Liver (tissue), 9 donors: Measurements from ENCODE around the gene H1-8. TPM values are rescaled to one million over a fixed set of nuclear protein-coding genes. Genes with fewer than 3 reads are reported as not detected.

ENCODE experiments used
- DNase-seq: peaks from one replicate; pipeline ENCODE4 v3.0.0-alpha.2; 2017; ENCODE audit warnings: low spot score
- H3K27ac ChIP-seq, 2 donors: one replicate each; pipeline ENCODE4 v1.7.0; 2013; ENCODE audit warnings: inconsistent platforms in 2 of 2, low read length in 2 of 2, control low read depth in 1 of 2, low read depth in 1 of 2, mild to moderate bottlenecking in 1 of 2
- H3K27me3 ChIP-seq, 4 donors: one replicate each; pipeline versions ENCODE4 v1.6.1 to v1.7.0; 2013; ENCODE audit warnings: low read length in 3 of 4, inconsistent platforms in 1 of 4, mild to moderate bottlenecking in 1 of 4, moderate library complexity in 1 of 4; ENCODE audit not compliant: control insufficient read depth in 4 of 4, insufficient read depth in 4 of 4
- H3K36me3 ChIP-seq, 4 donors: one replicate each; pipeline versions ENCODE4 v1.6.1 to v1.7.0; 2013; ENCODE audit warnings: low read length in 3 of 4, mild to moderate bottlenecking in 3 of 4, low read depth in 1 of 4, moderate library complexity in 1 of 4; ENCODE audit not compliant: control insufficient read depth in 4 of 4, insufficient read depth in 3 of 4
- H3K4me1 ChIP-seq, 4 donors: one replicate each; pipeline versions ENCODE4 v1.6.1 to v1.7.0; 2013; ENCODE audit warnings: low read length in 3 of 4, mild to moderate bottlenecking in 3 of 4, moderate library complexity in 1 of 4; ENCODE audit not compliant: control insufficient read depth in 4 of 4, insufficient read depth in 4 of 4
- H3K4me3 ChIP-seq, 3 donors: one replicate each; pipeline versions ENCODE4 v1.6.1 to v1.7.0; 2013; ENCODE audit warnings: low read length in 3 of 3, control low read depth in 1 of 3, low read depth in 1 of 3, mild to moderate bottlenecking in 1 of 3
- H3K9ac ChIP-seq, 2 donors: one replicate each; pipeline ENCODE4 v1.7.0; 2013; ENCODE audit warnings: low read length in 2 of 2, mild to moderate bottlenecking in 2 of 2, moderate library complexity in 2 of 2, control low read depth in 1 of 2, low read depth in 1 of 2
- H3K9me3 ChIP-seq, 4 donors: one replicate each; pipeline versions ENCODE4 v1.6.1 to v1.7.0; 2013; ENCODE audit warnings: low read length in 3 of 4; ENCODE audit not compliant: control insufficient read depth in 4 of 4
- CTCF ChIP-seq: fragments of 150-350 bp; IDR thresholded peaks from 2 replicates; pipeline ENCODE4 v1.5.1; 2017; ENCODE audit warnings: improper control_type of control experiment, low read depth, low read length; ENCODE audit not compliant: missing input control
- EGR1 ChIP-seq, 2 donors: IDR thresholded peaks; 2 replicates each; pipeline ENCODE4 v1.6.1; 2016 to 2018; ENCODE audit warnings: antibody characterized with exemption in 2 of 2, low read depth in 2 of 2
- FOXA1 ChIP-seq: IDR thresholded peaks from 2 replicates; pipeline ENCODE4 v1.6.1; 2016; ENCODE audit warnings: antibody characterized with exemption
- FOXA2 ChIP-seq: IDR thresholded peaks from 2 replicates; pipeline ENCODE4 v1.6.1; 2016; ENCODE audit warnings: antibody characterized with exemption
- GABPA ChIP-seq, 2 donors: IDR thresholded peaks in 1 of 2; conservative IDR thresholded peaks in 1 of 2; 2 replicates each; pipeline ENCODE4 v1.6.1; 2016; ENCODE audit warnings: antibody characterized with exemption in 2 of 2, mild to moderate bottlenecking in 1 of 2, moderate library complexity in 1 of 2
- HNF4A ChIP-seq, 2 donors: conservative IDR thresholded peaks; 2 replicates each; pipeline ENCODE4 v1.6.1; 2016; ENCODE audit warnings: antibody characterized with exemption in 2 of 2, mild to moderate bottlenecking in 2 of 2
- HNF4G ChIP-seq: IDR thresholded peaks from 2 replicates; pipeline ENCODE4 v1.6.1; 2016; ENCODE audit warnings: antibody characterized with exemption
- JUND ChIP-seq, 2 donors: IDR thresholded peaks; 2 replicates each; pipeline ENCODE4 v1.6.1; 2016; ENCODE audit warnings: antibody characterized with exemption in 2 of 2
- NR2F2 ChIP-seq: IDR thresholded peaks from 2 replicates; pipeline ENCODE4 v1.6.1; 2016; ENCODE audit warnings: antibody characterized with exemption
- RAD21 ChIP-seq, 2 donors: IDR thresholded peaks; 2 replicates each; pipeline ENCODE4 v1.6.1; 2016; ENCODE audit warnings: antibody characterized with exemption in 2 of 2, mild to moderate bottlenecking in 2 of 2
- RXRA ChIP-seq, 2 donors: IDR thresholded peaks; 2 replicates each; pipeline ENCODE4 v1.6.1; 2017 to 2018; ENCODE audit warnings: antibody characterized with exemption in 2 of 2, mild to moderate bottlenecking in 1 of 2
- SP1 ChIP-seq: IDR thresholded peaks from 2 replicates; pipeline ENCODE4 v1.6.1; 2018; ENCODE audit warnings: antibody characterized with exemption, mild to moderate bottlenecking
- TAF1 ChIP-seq: conservative IDR thresholded peaks from 2 replicates; pipeline ENCODE4 v1.6.1; 2016; ENCODE audit warnings: antibody characterized with exemption, mild to moderate bottlenecking
- YY1 ChIP-seq: IDR thresholded peaks from 2 replicates; pipeline ENCODE4 v1.6.1; 2016; ENCODE audit warnings: antibody characterized with exemption, mild to moderate bottlenecking
- WGBS: extraction: QIAGEN DNeasy Blood & Tissue Kit; methylation state at CpG from one replicate; pipeline ENCODE4 v1.1.7; 2013; 5-methylcytosine and 5-hydroxymethylcytosine counted together
- polyA plus RNA-seq, 2 donors: library from polyadenylated mRNA; stranded (reverse) in 1 of 2; unstranded in 1 of 2; fragments of 200-250 nt in 1 of 2; fragments of >200 nt in 1 of 2; fragmentation: Nextera tagmentation in 1 of 2; extraction: Ambion mirVana in 1 of 2; gene quantifications; one replicate each; pipeline versions ENCODE4 v1.2.1 to v1.2.3, GENCODE V29; 2013 to 2015
- total RNA-seq, 2 donors: library from RNA; depleted of rRNA; stranded (reverse); fragments of >200 nt; gene quantifications; one replicate each; pipeline ENCODE4 v1.2.3, GENCODE V29; 2014
- TF ChIP-seq, protein P1 (sequence below): IDR thresholded peaks from 2 replicates; pipeline ENCODE4 v1.6.1; 2016; ENCODE audit warnings: antibody characterized with exemption, mild to moderate bottlenecking
- TF ChIP-seq, protein P2 (sequence below): IDR thresholded peaks from 2 replicates; pipeline ENCODE4 v1.6.1; 2016; ENCODE audit warnings: antibody characterized with exemption
- TF ChIP-seq, protein P3 (sequence below): IDR thresholded peaks from 2 replicates; pipeline ENCODE4 v1.6.1; 2016; ENCODE audit warnings: antibody characterized with exemption
- TF ChIP-seq, protein P4 (sequence below): IDR thresholded peaks from 2 replicates; pipeline ENCODE4 v1.6.1; 2016; ENCODE audit warnings: antibody characterized with exemption
- donor health status: healthy.
- donor health status: healthy.
- donor health status: healthy.
- donor health status: healthy.
- donor health status: healthy.

Gene H1-8
- total and polyA plus RNA-seq, 4 donors: not detected

DNA sequence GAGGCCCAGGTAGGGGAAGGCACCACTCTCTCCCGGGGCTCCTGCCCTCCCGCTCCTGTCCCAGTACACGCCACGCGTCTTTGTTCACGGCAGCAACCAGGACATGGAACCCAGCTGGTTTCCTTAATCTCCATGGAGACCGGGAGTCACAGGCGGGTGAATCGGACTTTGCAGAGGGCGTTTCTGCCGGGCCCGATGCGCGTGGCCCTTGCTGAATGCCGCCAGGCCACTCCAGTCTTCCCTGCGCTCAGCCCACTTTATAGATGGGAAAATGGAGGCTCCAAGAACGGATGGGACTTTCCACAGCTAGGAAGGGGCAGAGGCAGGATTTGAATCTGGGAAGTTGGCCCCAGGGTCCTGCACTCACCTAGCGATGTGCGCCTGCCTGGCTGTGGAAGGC is 56.1 kb downstream of the H1-8 start (continued):
- TF ChIP-seq, protein P1, sequence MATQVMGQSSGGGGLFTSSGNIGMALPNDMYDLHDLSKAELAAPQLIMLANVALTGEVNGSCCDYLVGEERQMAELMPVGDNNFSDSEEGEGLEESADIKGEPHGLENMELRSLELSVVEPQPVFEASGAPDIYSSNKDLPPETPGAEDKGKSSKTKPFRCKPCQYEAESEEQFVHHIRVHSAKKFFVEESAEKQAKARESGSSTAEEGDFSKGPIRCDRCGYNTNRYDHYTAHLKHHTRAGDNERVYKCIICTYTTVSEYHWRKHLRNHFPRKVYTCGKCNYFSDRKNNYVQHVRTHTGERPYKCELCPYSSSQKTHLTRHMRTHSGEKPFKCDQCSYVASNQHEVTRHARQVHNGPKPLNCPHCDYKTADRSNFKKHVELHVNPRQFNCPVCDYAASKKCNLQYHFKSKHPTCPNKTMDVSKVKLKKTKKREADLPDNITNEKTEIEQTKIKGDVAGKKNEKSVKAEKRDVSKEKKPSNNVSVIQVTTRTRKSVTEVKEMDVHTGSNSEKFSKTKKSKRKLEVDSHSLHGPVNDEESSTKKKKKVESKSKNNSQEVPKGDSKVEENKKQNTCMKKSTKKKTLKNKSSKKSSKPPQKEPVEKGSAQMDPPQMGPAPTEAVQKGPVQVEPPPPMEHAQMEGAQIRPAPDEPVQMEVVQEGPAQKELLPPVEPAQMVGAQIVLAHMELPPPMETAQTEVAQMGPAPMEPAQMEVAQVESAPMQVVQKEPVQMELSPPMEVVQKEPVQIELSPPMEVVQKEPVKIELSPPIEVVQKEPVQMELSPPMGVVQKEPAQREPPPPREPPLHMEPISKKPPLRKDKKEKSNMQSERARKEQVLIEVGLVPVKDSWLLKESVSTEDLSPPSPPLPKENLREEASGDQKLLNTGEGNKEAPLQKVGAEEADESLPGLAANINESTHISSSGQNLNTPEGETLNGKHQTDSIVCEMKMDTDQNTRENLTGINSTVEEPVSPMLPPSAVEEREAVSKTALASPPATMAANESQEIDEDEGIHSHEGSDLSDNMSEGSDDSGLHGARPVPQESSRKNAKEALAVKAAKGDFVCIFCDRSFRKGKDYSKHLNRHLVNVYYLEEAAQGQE: no peak
- TF ChIP-seq FOXA1: no peak

GRCh38 chr3:129599607-129600006 is 56.6 kb downstream of the H1-8 start:
- Histone ChIP-seq H3K27me3 (no peaks in the 10 kb centered on the region), H3K27ac (peak overlapping the region; percentile 40 to 78), H3K4me1 (peaks cover 5 to 49% (median 15%) of the 10 kb centered on the region in 4 donors), H3K36me3 (no peaks in the 10 kb centered on the region), H3K4me3 (no peak overlapping the region), H3K9ac (no peak overlapping the region), H3K9me3 (no peaks in the 10 kb centered on the region)
- WGBS: 63% methylated on average over 5 of the region's 5 CpGs
- no peak for TF ChIP-seq TAF1
- no peak for TF ChIP-seq HNF4G
- peak; percentile 84 for TF ChIP-seq NR2F2
- TF ChIP-seq, protein P2, sequence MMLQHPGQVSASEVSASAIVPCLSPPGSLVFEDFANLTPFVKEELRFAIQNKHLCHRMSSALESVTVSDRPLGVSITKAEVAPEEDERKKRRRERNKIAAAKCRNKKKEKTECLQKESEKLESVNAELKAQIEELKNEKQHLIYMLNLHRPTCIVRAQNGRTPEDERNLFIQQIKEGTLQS: no peak
- peak in 1 of 2 donors; percentile 16 for TF ChIP-seq RXRA (IDR thresholded peaks at IDR 0.05)
- peak in 1 of 2 donors; percentile 19 for TF ChIP-seq RAD21 (IDR thresholded peaks at IDR 0.05)
- DNase-seq: no peak

- Histone ChIP-seq H3K4me3 (no peak overlapping the region), H3K9ac (no peak overlapping the region), H3K36me3 (no peaks in the 10 kb centered on the region), H3K27ac (peak overlapping the region in 1 of 2 donors; percentile 78), H3K4me1 (peaks cover 3 to 46% (median 15%) of the 10 kb centered on the region in 4 donors), H3K9me3 (no peaks in the 10 kb centered on the region), H3K27me3 (no peaks in the 10 kb centered on the region)
- WGBS: 90% methylated on average over 2 of the region's 2 CpGs
- DNase-seq: no peak
- TF ChIP-seq JUND (IDR thresholded peaks at IDR 0.05) (no peak), FOXA2 (no peak), HNF4A (conservative IDR thresholded peaks at IDR 0.05) (no peak), YY1 (no peak), CTCF (no peak), SP1 (no peak), FOXA1 (no peak), GABPA (IDR thresholded peaks at IDR 0.05 in 1 of 2, conservative IDR thresholded peaks at IDR 0.05 in 1 of 2) (no peak), TAF1 (no peak), RAD21 (IDR thresholded peaks at IDR 0.05) (no peak), EGR1 (IDR thresholded peaks at IDR 0.05; ENCODE audit: low read depth in 2 of 2) (no peak), RXRA (IDR thresholded peaks at IDR 0.05) (no peak), HNF4G (no peak)
- TF ChIP-seq, protein P1: no peak
- TF ChIP-seq, protein P3, sequence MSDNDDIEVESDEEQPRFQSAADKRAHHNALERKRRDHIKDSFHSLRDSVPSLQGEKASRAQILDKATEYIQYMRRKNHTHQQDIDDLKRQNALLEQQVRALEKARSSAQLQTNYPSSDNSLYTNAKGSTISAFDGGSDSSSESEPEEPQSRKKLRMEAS: no peak
- TF ChIP-seq, protein P4, sequence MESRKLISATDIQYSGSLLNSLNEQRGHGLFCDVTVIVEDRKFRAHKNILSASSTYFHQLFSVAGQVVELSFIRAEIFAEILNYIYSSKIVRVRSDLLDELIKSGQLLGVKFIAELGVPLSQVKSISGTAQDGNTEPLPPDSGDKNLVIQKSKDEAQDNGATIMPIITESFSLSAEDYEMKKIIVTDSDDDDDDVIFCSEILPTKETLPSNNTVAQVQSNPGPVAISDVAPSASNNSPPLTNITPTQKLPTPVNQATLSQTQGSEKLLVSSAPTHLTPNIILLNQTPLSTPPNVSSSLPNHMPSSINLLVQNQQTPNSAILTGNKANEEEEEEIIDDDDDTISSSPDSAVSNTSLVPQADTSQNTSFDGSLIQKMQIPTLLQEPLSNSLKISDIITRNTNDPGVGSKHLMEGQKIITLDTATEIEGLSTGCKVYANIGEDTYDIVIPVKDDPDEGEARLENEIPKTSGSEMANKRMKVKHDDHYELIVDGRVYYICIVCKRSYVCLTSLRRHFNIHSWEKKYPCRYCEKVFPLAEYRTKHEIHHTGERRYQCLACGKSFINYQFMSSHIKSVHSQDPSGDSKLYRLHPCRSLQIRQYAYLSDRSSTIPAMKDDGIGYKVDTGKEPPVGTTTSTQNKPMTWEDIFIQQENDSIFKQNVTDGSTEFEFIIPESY: no peak
Observed at GRCh38 chr3:129600348-129600747, 57.4 kb downstream of the H1-8 start.
